ENCODE measurements around the gene HEG1.

GRCh38 chr3:124950026-124950425, 105.8 kb downstream of the HEG1 start:
- no peak for TF ChIP-seq CTCF (IDR thresholded peaks at IDR 0.05 in 4 of 5, conservative IDR thresholded peaks at IDR 0.05 in 1 of 5)
- no peak for TF ChIP-seq POLR2A (IDR thresholded peaks at IDR 0.05)

All from gastrocnemius medialis (tissue), 4 donors.